SK-N-SH (cell line): ENCODE measurements around the gene PLAC9.

ENCODE experiments used
- CTCF ChIP-seq: fragments of 200-600 bp; sonication (generic); IDR thresholded peaks from 2 replicates; pipeline ENCODE4 v1.6.1; 2017; ENCODE audit warnings: antibody characterized with exemption, mild to moderate bottlenecking, moderate library complexity
- EP300 ChIP-seq, 2 experiments: IDR thresholded peaks; 2 replicates each; pipeline versions ENCODE4 v1.4.0 to v1.6.1; 2012; ENCODE audit warnings: borderline replicate concordance in 1 of 2, low read depth in 1 of 2, low read length in 1 of 2
- EZH2phosphoT487 ChIP-seq: fragments of 200-600 bp; sonication (generic); IDR thresholded peaks from 2 replicates; pipeline ENCODE4 v1.6.1; 2017; ENCODE audit warnings: low read depth, mixed run types, mild to moderate bottlenecking, antibody characterized with exemption, moderate library complexity, borderline replicate concordance
- GABPA ChIP-seq: IDR thresholded peaks from 2 replicates; pipeline ENCODE4 v1.4.0; 2012; ENCODE audit warnings: low read depth, mild to moderate bottlenecking
- MEF2A ChIP-seq: IDR thresholded peaks from 2 replicates; pipeline ENCODE4 v1.4.0; 2012; ENCODE audit warnings: low read depth, borderline replicate concordance
- NRF1 ChIP-seq: IDR thresholded peaks from 2 replicates; pipeline ENCODE4 v1.6.1; 2012; ENCODE audit warnings: low read depth, mild to moderate bottlenecking, low read length
- POLR2AphosphoS5 ChIP-seq: IDR thresholded peaks from 2 replicates; pipeline ENCODE4 v1.6.1; 2012; ENCODE audit warnings: low read depth, low read length
- RAD21 ChIP-seq: IDR thresholded peaks from 2 replicates; pipeline ENCODE4 v1.6.1; 2012; ENCODE audit warnings: mild to moderate bottlenecking, low read length
- REST ChIP-seq: IDR thresholded peaks from 2 replicates; pipeline ENCODE4 v1.6.1; 2012; ENCODE audit warnings: mild to moderate bottlenecking, low read depth, low read length, moderate library complexity
- RXRA ChIP-seq: IDR thresholded peaks from 2 replicates; pipeline ENCODE4 v1.4.0; 2012; ENCODE audit warnings: low read depth, mild to moderate bottlenecking, borderline replicate concordance
- SMC3 ChIP-seq: IDR thresholded peaks from 2 replicates; pipeline ENCODE4 v1.6.1; 2012; ENCODE audit warnings: low read depth, low read length, improper control_type of control experiment
- TAF1 ChIP-seq: IDR thresholded peaks from 2 replicates; pipeline ENCODE4 v1.6.1; 2012; ENCODE audit warnings: low read depth, mild to moderate bottlenecking, low read length, moderate library complexity, borderline replicate concordance
- TEAD4 ChIP-seq: IDR thresholded peaks from 2 replicates; pipeline ENCODE4 v1.4.0; 2012; ENCODE audit warnings: mild to moderate bottlenecking, borderline replicate concordance; ENCODE audit not compliant: insufficient read depth
- ZBTB33 ChIP-seq: IDR thresholded peaks from 2 replicates; pipeline ENCODE4 v1.4.0; 2012; ENCODE audit warnings: low read depth, borderline replicate concordance

GRCh38 chr10:80144696-80145131 is 12.2 kb downstream of the PLAC9 start:
- no peak for TF ChIP-seq ZBTB33
- no peak for TF ChIP-seq CTCF
- TF ChIP-seq TEAD4 = no peak
- TF ChIP-seq POLR2AphosphoS5 = 0 out of 2 replicates have a peak, but pooled peaks have one; percentile 32
- TF ChIP-seq SMC3 = no peak
- no peak for TF ChIP-seq REST
- TF ChIP-seq TAF1 = no peak
- TF ChIP-seq EZH2phosphoT487 = no peak
- no peak for TF ChIP-seq RXRA
- no peak for TF ChIP-seq NRF1
- no peak for TF ChIP-seq EP300 (IDR thresholded peaks at IDR 0.05; ENCODE audit: borderline replicate concordance in 1 of 2, low read depth in 1 of 2, low read length in 1 of 2)
- TF ChIP-seq GABPA = no peak
- no peak for TF ChIP-seq MEF2A
- TF ChIP-seq RAD21 = no peak
